Tibial nerve (tissue), 4 donors: ENCODE measurements around the gene RNU11.

Experiments
- EP300 ChIP-seq, 2 donors: sonication (generic); formaldehyde crosslinking; IDR thresholded peaks; one replicate each; pipeline ENCODE4 v1.6.1; 2017; ENCODE audit warnings: antibody characterized with exemption in 2 of 2, mild to moderate bottlenecking in 1 of 2
- POLR2A ChIP-seq, 2 donors: fragments of 450-650 bp; IDR thresholded peaks; one replicate each; pipeline ENCODE4 v1.6.1; 2017; ENCODE audit warnings: antibody characterized with exemption in 2 of 2, mild to moderate bottlenecking in 2 of 2, moderate library complexity in 2 of 2
- TF ChIP-seq, protein P1 (sequence below), 5 experiments: fragments of 200-600 bp in 3 of 5; fragments of 450-650 bp in 2 of 5; sonication (generic) in 3 of 5; IDR thresholded peaks; one replicate each; pipeline ENCODE4 v1.5.1; 2016 to 2019; ENCODE audit warnings: antibody characterized with exemption in 5 of 5, mild to moderate bottlenecking in 3 of 5, moderate library complexity in 2 of 5

DNA sequence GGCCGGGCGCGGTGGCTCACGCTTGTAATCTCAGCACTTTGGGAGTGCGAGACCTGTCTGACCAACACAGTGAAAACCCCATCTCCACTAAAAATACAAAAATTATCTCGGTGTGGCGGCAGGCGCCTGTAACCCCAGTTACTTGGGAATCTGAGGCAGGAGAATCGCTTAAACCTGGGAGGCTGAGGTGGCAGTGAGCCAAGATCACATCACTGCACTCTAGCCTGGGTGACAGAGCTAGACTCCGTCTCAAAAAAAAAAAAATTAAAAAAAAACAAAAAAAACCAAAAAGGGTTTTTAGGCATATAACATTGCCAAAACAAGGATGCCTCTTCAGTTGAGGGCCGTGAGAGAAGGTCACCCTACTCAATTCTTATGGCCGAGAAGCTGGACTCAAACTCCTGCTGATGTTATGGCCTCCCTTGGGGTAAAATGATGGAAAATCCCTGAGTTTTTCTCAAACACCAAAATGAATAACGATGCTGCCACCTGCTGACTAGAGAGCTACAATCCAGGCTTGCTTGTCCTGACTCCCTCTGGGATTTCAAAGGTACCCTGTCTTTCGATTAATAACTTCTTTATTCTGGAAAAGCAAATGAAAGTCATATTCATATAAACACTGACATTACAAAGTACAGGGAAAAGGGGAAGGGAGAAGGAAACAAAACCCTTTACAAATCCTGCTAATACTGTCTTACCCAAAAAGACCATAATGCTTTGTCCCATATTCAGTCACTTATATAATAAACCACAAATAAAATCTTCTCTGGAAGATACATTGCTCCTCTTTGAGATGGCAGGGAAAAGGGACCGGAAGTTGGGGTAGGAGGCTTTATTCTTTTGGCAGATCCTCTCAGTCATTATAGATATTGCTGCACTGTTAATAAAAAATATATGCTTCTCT lies 45.6 kb upstream of the RNU11 start:
- TF ChIP-seq POLR2A (IDR thresholded peaks at IDR 0.05) (no peak), EP300 (IDR thresholded peaks at IDR 0.05) (peak in 1 of 2 donors; percentile 10)
- TF ChIP-seq, protein P1, sequence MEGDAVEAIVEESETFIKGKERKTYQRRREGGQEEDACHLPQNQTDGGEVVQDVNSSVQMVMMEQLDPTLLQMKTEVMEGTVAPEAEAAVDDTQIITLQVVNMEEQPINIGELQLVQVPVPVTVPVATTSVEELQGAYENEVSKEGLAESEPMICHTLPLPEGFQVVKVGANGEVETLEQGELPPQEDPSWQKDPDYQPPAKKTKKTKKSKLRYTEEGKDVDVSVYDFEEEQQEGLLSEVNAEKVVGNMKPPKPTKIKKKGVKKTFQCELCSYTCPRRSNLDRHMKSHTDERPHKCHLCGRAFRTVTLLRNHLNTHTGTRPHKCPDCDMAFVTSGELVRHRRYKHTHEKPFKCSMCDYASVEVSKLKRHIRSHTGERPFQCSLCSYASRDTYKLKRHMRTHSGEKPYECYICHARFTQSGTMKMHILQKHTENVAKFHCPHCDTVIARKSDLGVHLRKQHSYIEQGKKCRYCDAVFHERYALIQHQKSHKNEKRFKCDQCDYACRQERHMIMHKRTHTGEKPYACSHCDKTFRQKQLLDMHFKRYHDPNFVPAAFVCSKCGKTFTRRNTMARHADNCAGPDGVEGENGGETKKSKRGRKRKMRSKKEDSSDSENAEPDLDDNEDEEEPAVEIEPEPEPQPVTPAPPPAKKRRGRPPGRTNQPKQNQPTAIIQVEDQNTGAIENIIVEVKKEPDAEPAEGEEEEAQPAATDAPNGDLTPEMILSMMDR (IDR thresholded peaks at IDR 0.05) = peak; percentile 53 to 76 (median 60)
